ENCODE data around the gene NHP2. TPM values are rescaled to one million over a fixed set of nuclear protein-coding genes. Genes with fewer than 3 reads are reported as not detected.

NHP2 gene
- total and polyA plus RNA-seq, 9 of the 15 experiments (the other 6 are each of a cell fraction or from before 2014, with no cell fraction given), result 52.8 to 622 (median 144) TPM

GRCh38 chr5:178113841-178114324 is 39.8 kb downstream of the NHP2 start:
- H3K27ac ChIP-seq (ENCODE audit: extremely low read depth, low read depth, low read length), result peak overlapping the region; percentile 60
- H3K79me2 ChIP-seq (ENCODE audit: control insufficient read depth, insufficient read depth, low read length), result peaks cover 46% of the 10 kb centered on the region
- 0% methylated on average over 6 of the region's 41 CpGs for WGBS (ENCODE audit: insufficient coverage, low coverage, missing lambda C conversion rate)
- H3K27me3 ChIP-seq (ENCODE audit: control insufficient read depth in 2 of 2, insufficient read depth in 2 of 2, low read length in 2 of 2), result no peaks in the 10 kb centered on the region
- peak overlapping the region; percentile 80 for H2AFZ ChIP-seq (ENCODE audit: low read depth, low read length)
- ChIA-PET POLR2A (interaction anchor here (0.7 to 1.8 kb wide), 4 partner anchors 11 to 97 kb away, joined by 3 to 5 read pairs (median 4); no protein-coding TSS in a partner anchor), CTCF (ENCODE audit: low intra/inter-chr PET ratio) (interaction anchor here (0.7 kb wide), 1 partner anchor 106 kb away, joined by 3 read pairs; no protein-coding TSS in a partner anchor)
- no peaks in the 10 kb centered on the region for H3K9me3 ChIP-seq (replicated peaks; ENCODE audit: control insufficient read depth, insufficient read depth, low read depth, low read length)
- peaks cover 9% of the 10 kb centered on the region; the same call in 1 of the 2 replicates for H4K20me1 ChIP-seq (replicated peaks; ENCODE audit: control insufficient read depth, insufficient read depth, low read length)
- peak overlapping the region; percentile 86 for H3K4me2 ChIP-seq (ENCODE audit: insufficient read depth, low read length)
- H3K36me3 ChIP-seq (ENCODE audit: control insufficient read depth, insufficient read depth, low read length), result no peaks in the 10 kb centered on the region
- peak; percentile 60 for ATAC-seq
- peaks cover 31 to 49% of the 10 kb centered on the region in 2 experiments; a peak in 4 of 5 replicates for H3K4me1 ChIP-seq (replicated peaks in 1 of 2; ENCODE audit: control insufficient read depth in 2 of 2, insufficient read depth in 2 of 2, low read length in 2 of 2)
- intact Hi-C loops (cut with micrococcal nuclease), result loop anchor here (1.0 to 5.0 kb wide), 3 partner anchors 13 to 38 kb away; partner anchors contain the start of genes NHP2 and RMND5B
- H3K9me1 ChIP-seq (ENCODE audit: control insufficient read depth, insufficient read depth, low read length), result peaks cover 3% of the 10 kb centered on the region
- peak overlapping the region; percentile 66 for H3K4me3 ChIP-seq
- BruUV-seq (replicated peaks), result no TSS peak
- peak; percentile 54 to 70 (median 67) for DNase-seq (ENCODE audit: extremely low read depth in 1 of 4, low spot score in 3 of 4)
- no peak for FAIRE-seq
- H3K9ac ChIP-seq (ENCODE audit: insufficient read depth in 1 of 2, low read depth in 2 of 2, low read length in 2 of 2), result peak overlapping the region; percentile 70 to 96
- in situ Hi-C loops (cut with MboI), result no loop called here
- TF ChIP-seq AFF4 (CRISPR knock-in tag; IDR thresholded peaks at IDR 0.05) (peak; percentile 64; the same call in 1 of the 2 replicates), DDX20 (tag; IDR thresholded peaks at IDR 0.05; ENCODE audit: low read depth) (no peak), RBBP5 (IDR thresholded peaks at IDR 0.05; ENCODE audit: borderline replicate concordance, insufficient read depth, low read length, poor library complexity, severe bottlenecking) (peak; percentile 23), ESRRA (IDR thresholded peaks at IDR 0.05; ENCODE audit: borderline replicate concordance, low read depth) (peak; percentile 42), ZNF282 (CRISPR knock-in tag; IDR thresholded peaks at IDR 0.05) (peak; percentile 76; the same call in 1 of the 2 replicates), NR2C2 (CRISPR knock-in tag; IDR thresholded peaks at IDR 0.05) (peak; percentile 43; the same call in 1 of the 2 replicates), NR2C2 (tag; IDR thresholded peaks at IDR 0.05) (no peak; the same call in 1 of the 2 replicates), FUS (optimal IDR thresholded peaks at IDR 0.05; ENCODE audit: low read depth, low read length) (no peak), KLF6 (CRISPR knock-in tag; IDR thresholded peaks at IDR 0.05; ENCODE audit: borderline replicate concordance) (no peak), RBFOX2 (IDR thresholded peaks at IDR 0.05; ENCODE audit: low read depth, low read length) (peak; percentile 22; the same call in 1 of the 2 replicates), HNRNPUL1 (IDR thresholded peaks at IDR 0.05; ENCODE audit: low read length) (no peak)

All from K562 (cell line).